CD14-positive monocyte (primary cell): ENCODE data around the gene CENATAC. TPM values are rescaled to one million over a fixed set of nuclear protein-coding genes. Genes with fewer than 3 reads are reported as not detected.
"Not testable (repeated sequence)": the region's sequence is repeated elsewhere in the genome, so short reads cannot be mapped to it uniquely, and the experiment has no call there.

ENCODE experiments used
- DNase-seq, 3 donors: peaks; one replicate each; pipeline ENCODE4 v3.0.0-alpha.2; 2011 to 2022
- H2AFZ ChIP-seq: 2 replicates; pipeline ENCODE4 v1.6.0; 2012; ENCODE audit warnings: mild to moderate bottlenecking, low read depth, low read length, inconsistent platforms; ENCODE audit not compliant: insufficient read depth, poor library complexity, severe bottlenecking
- H3K27ac ChIP-seq, 2 donors: 1 replicate in 1 of 2; 2 replicates in 1 of 2; pipeline ENCODE4 v1.5.1; 2012 to 2013; ENCODE audit warnings: low read length in 2 of 2, control low read depth in 1 of 2, inconsistent platforms in 1 of 2, low read depth in 1 of 2, mild to moderate bottlenecking in 1 of 2
- H3K27me3 ChIP-seq, 2 donors: one replicate each; pipeline versions ENCODE4 v1.6.0 to v1.6.1; 2011 to 2013; ENCODE audit warnings: low read length in 2 of 2; ENCODE audit not compliant: control insufficient read depth in 2 of 2, insufficient read depth in 2 of 2
- H3K36me3 ChIP-seq, 2 donors: replicated peaks in 1 of 2; 1 replicate in 1 of 2; 2 replicates in 1 of 2; pipeline versions ENCODE4 v1.5.1 to v1.6.1; 2012 to 2013; ENCODE audit warnings: low read length in 2 of 2, control low read depth in 1 of 2, inconsistent platforms in 1 of 2, mild to moderate bottlenecking in 1 of 2; ENCODE audit not compliant: insufficient read depth in 2 of 2, control insufficient read depth in 1 of 2
- H3K4me1 ChIP-seq, 2 donors: 1 replicate in 1 of 2; 2 replicates in 1 of 2; pipeline versions ENCODE4 v1.5.1 to v1.6.1; 2012 to 2013; ENCODE audit warnings: low read length in 2 of 2, control low read depth in 1 of 2, inconsistent platforms in 1 of 2, mild to moderate bottlenecking in 1 of 2, moderate library complexity in 1 of 2; ENCODE audit not compliant: insufficient read depth in 2 of 2, control insufficient read depth in 1 of 2
- H3K4me2 ChIP-seq: replicated peaks from 2 replicates; pipeline ENCODE3; 2012; ENCODE audit warnings: low read length, moderate library complexity, mild to moderate bottlenecking; ENCODE audit not compliant: poor library complexity, severe bottlenecking; ENCODE audit errors: extremely low read depth
- H3K4me3 ChIP-seq, 3 experiments: fragments of 200-600 bp in 1 of 3; sonication (generic) in 1 of 3; replicated peaks in 1 of 3; 1 replicate in 2 of 3; 2 replicates in 1 of 3; pipeline ENCODE4 v1.5.1; 2011 to 2013; ENCODE audit warnings: low read length in 3 of 3, mild to moderate bottlenecking in 3 of 3, control low read depth in 2 of 3, low read depth in 2 of 3, inconsistent platforms in 1 of 3, moderate library complexity in 1 of 3
- H3K79me2 ChIP-seq: 2 replicates; pipeline ENCODE4 v1.6.0; 2012; ENCODE audit warnings: mild to moderate bottlenecking, control low read depth, inconsistent platforms, low read length, moderate library complexity; ENCODE audit not compliant: insufficient read depth
- H3K9ac ChIP-seq: 2 replicates; pipeline ENCODE4 v1.6.0; 2017; ENCODE audit warnings: low read length, mild to moderate bottlenecking; ENCODE audit not compliant: insufficient read depth, poor library complexity, severe bottlenecking
- H3K9me3 ChIP-seq, 2 donors: replicated peaks in 1 of 2; 1 replicate in 1 of 2; 2 replicates in 1 of 2; pipeline versions ENCODE4 v1.5.1 to v1.6.1; 2012 to 2013; ENCODE audit warnings: low read length in 2 of 2, control low read depth in 1 of 2; ENCODE audit not compliant: control insufficient read depth in 1 of 2, insufficient read depth in 1 of 2
- H4K20me1 ChIP-seq: 2 replicates; pipeline ENCODE4 v1.6.0; 2012; ENCODE audit warnings: mild to moderate bottlenecking, low read length, control low read depth, moderate library complexity; ENCODE audit not compliant: insufficient read depth
- H3K27ac Mint-ChIP-seq, 7 donors: one replicate each; pipeline ENCODE4 v1.8.0; 2020; ENCODE audit warnings: mild to moderate bottlenecking in 7 of 7, mixed read lengths in 7 of 7, moderate library complexity in 6 of 7, inconsistent platforms in 2 of 7
- H3K27me3 Mint-ChIP-seq, 3 donors: one replicate each; pipeline ENCODE4 v1.8.0; 2021 to 2022; ENCODE audit warnings: low read depth in 3 of 3, mild to moderate bottlenecking in 3 of 3, mixed read lengths in 3 of 3, moderate library complexity in 3 of 3, inconsistent platforms in 1 of 3
- H3K36me3 Mint-ChIP-seq, 2 donors: one replicate each; pipeline ENCODE4 v1.8.0; 2020; ENCODE audit warnings: mixed read lengths in 2 of 2, inconsistent platforms in 1 of 2, mild to moderate bottlenecking in 1 of 2
- H3K4me1 Mint-ChIP-seq: one replicate; pipeline ENCODE4 v1.8.0; 2020; ENCODE audit warnings: mild to moderate bottlenecking, mixed read lengths
- H3K4me3 Mint-ChIP-seq, 2 donors: one replicate each; pipeline ENCODE4 v1.8.0; 2020; ENCODE audit warnings: mild to moderate bottlenecking in 2 of 2, mixed read lengths in 2 of 2, moderate library complexity in 1 of 2
- H3K9me3 Mint-ChIP-seq, 7 donors: one replicate each; pipeline ENCODE4 v1.8.0; 2020 to 2022; ENCODE audit warnings: mixed read lengths in 7 of 7, mild to moderate bottlenecking in 6 of 7, moderate library complexity in 6 of 7, inconsistent platforms in 2 of 7
- CTCF ChIP-seq: fragments of 200-600 bp; IDR thresholded peaks from one replicate; pipeline ENCODE4 v1.8.0; 2022; ENCODE audit warnings: antibody characterized with exemption, mild to moderate bottlenecking
- WGBS: methylation state at CpG from one replicate; pipeline ENCODE4 v1.1.5; 2013; ENCODE audit warnings: missing lambda C conversion rate; ENCODE audit not compliant: insufficient coverage; 5-methylcytosine and 5-hydroxymethylcytosine counted together
- intact Hi-C, 2 donors: fragments of 100-400 bp; cut with micrococcal nuclease; formaldehyde crosslinking; loops; one replicate each; pipeline versions ENCODE4 v1.15.0 to v1.15.1; 2023
- polyA plus RNA-seq, 3 donors: library from polyadenylated mRNA; depleted of rRNA in 1 of 3; unstranded in 2 of 3; stranded (reverse) in 1 of 3; fragments of 300-500 nt in 2 of 3; fragments of >200 nt in 1 of 3; fragmentation: Illumina TruSeq in 2 of 3; gene quantifications; 1 replicate in 2 of 3; 2 replicates in 1 of 3; pipeline ENCODE4 v1.2.3, GENCODE V29; 2012 to 2021

Gene CENATAC
- polyA plus RNA-seq, 3 donors = 2.7 to 47.8 (median 4.1) TPM

- WGBS = 77% methylated on average over 7 of the region's 8 CpGs
- Histone ChIP-seq H3K79me2 (peaks cover 44% of the 10 kb centered on the region), H4K20me1 (peaks cover 3% of the 10 kb centered on the region), H3K27ac (no peak overlapping the region), H3K36me3 (peaks cover 55 to 64% of the 10 kb centered on the region in 2 donors), H3K9me3 (no peaks in the 10 kb centered on the region), H3K27me3 (no peaks in the 10 kb centered on the region), H3K4me2 (no peak overlapping the region), H3K4me3 (no peak overlapping the region), H3K4me1 (peaks cover 25 to 29% of the 10 kb centered on the region in 2 donors), H3K9ac (no peak overlapping the region), H2AFZ (no peak overlapping the region)
- Mint-ChIP-seq H3K27ac (peak overlapping the region in 5 of 7 donors; percentile 24 to 82 (median 41)), H3K9me3 (no peaks in the 10 kb centered on the region), H3K4me1 (peaks cover 23% of the 10 kb centered on the region), H3K27me3 (no peaks in the 10 kb centered on the region), H3K36me3 (peaks cover 46 to 66% of the 10 kb centered on the region in 2 donors), H3K4me3 (no peak overlapping the region)
- intact Hi-C loops = loop anchor here in 1 of 2 donors (5.0 kb wide), 3 partner anchors 52 to 88 kb away; partner anchors contain the start of genes BCL9L, DPAGT1 and VPS11
- TF ChIP-seq CTCF = no peak
- no peak for DNase-seq
These were observed 17.2 kb downstream of the CENATAC start for GRCh38 chr11:119015054-119015611.

- intact Hi-C loops = loop anchor here (1.0 to 5.0 kb wide), 5 partner anchors 18 to 89 kb away; partner anchors contain the start of genes CENATAC (in 2 of the 2), BCL9L (in 1 of the 2), DPAGT1 (in 1 of the 2) and VPS11 (in 1 of the 2)
- Histone ChIP-seq H3K4me1 (peaks cover 26 to 34% of the 10 kb centered on the region in 2 donors), H3K9me3 (no peaks in the 10 kb centered on the region), H4K20me1 (peaks cover 3% of the 10 kb centered on the region), H3K27ac (peak overlapping the region in 1 of 2 donors; percentile 96), H3K79me2 (peaks cover 57% of the 10 kb centered on the region), H2AFZ (no peak overlapping the region), H3K4me3 (peak overlapping the region in 1 of 3 experiments; percentile 88), H3K36me3 (peaks cover 49 to 61% of the 10 kb centered on the region in 2 donors), H3K27me3 (no peaks in the 10 kb centered on the region), H3K4me2 (peak overlapping the region; percentile 96), H3K9ac (no peak overlapping the region)
- TF ChIP-seq CTCF = no peak
- Mint-ChIP-seq H3K9me3 (no peaks in the 10 kb centered on the region), H3K4me1 (peaks cover 24% of the 10 kb centered on the region), H3K27ac (peak overlapping the region in 4 of 7 donors; percentile 36 to 79 (median 61)), H3K4me3 (no peak overlapping the region), H3K36me3 (peaks cover 38 to 67% of the 10 kb centered on the region in 2 donors), H3K27me3 (no peaks in the 10 kb centered on the region)
- 85% methylated on average over 11 of the region's 14 CpGs for WGBS
- no peak for DNase-seq
These were observed 18.5 kb downstream of the CENATAC start for GRCh38 chr11:119016216-119017009.

- Histone ChIP-seq H3K9ac (peak overlapping the region; percentile 88), H3K36me3 (peaks cover 50 to 61% of the 10 kb centered on the region in 2 donors), H3K27ac (peak overlapping the region; percentile 93 to 96), H3K79me2 (peaks cover 61% of the 10 kb centered on the region), H2AFZ (peak overlapping the region; percentile 78), H3K4me3 (peak overlapping the region; percentile 87 to 88 (median 88)), H3K4me1 (peaks cover 26 to 34% of the 10 kb centered on the region in 2 donors), H3K4me2 (peak overlapping the region; percentile 96)
- Mint-ChIP-seq H3K27ac (peak overlapping the region; percentile 98 to 100 (median 99)), H3K4me1 (peaks cover 24% of the 10 kb centered on the region), H3K4me3 (peak overlapping the region; percentile 96 to 97), H3K36me3 (peaks cover 46 to 69% of the 10 kb centered on the region in 2 donors)
- WGBS = 0% methylated on average over 3 of the region's 10 CpGs
- intact Hi-C loops = loop anchor here (2.0 to 5.0 kb wide), 4 partner anchors 19 to 90 kb away; partner anchors contain the start of genes BCL9L (in 1 of the 2), CENATAC (in 1 of the 2), DPAGT1 (in 1 of the 2) and VPS11 (in 1 of the 2)
- not testable (repeated sequence) for H3K27me3 Mint-ChIP-seq, H3K27me3 ChIP-seq, H3K9me3 ChIP-seq, H3K9me3 Mint-ChIP-seq, H4K20me1 ChIP-seq, DNase-seq
These were observed 19.4 kb downstream of the CENATAC start for GRCh38 chr11:119017377-119017776.
